ENCODE measurements around the gene KIF6.

Gene KIF6

DNA sequence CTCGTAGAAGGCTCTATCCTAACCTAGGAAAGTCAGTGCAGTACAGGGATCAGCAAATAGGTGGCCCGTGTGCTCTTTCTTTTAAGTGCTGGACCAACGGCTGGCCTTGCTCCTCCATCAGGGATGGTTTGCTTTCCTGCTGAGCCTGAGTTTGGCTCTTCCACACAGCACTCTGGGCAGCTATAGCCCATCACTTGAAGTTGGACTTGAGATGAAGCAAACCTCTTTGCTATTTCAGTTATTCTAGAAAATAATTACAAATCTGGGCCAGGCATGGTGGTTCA lies 335.8 kb downstream of the KIF6 start:
- Histone ChIP-seq H3K4me1 (ENCODE audit: insufficient read depth, low read length, severe bottlenecking) (no peaks in the 10 kb centered on the region), H3K9me2 (ENCODE audit: low read depth, low read length) (no peaks in the 10 kb centered on the region), H3K9me3 (ENCODE audit: low read length) (no peaks in the 10 kb centered on the region), H2AFZ (ENCODE audit: low read length) (no peak overlapping the region), H3K79me2 (ENCODE audit: insufficient read depth, low read length) (no peaks in the 10 kb centered on the region), H3K27ac (ENCODE audit: low read depth, low read length, poor library complexity, severe bottlenecking) (no peak overlapping the region), H3K4me2 (ENCODE audit: low read length) (no peak overlapping the region), H3K27me3 (ENCODE audit: insufficient read depth, low read length) (no peaks in the 10 kb centered on the region), H3K36me3 (ENCODE audit: insufficient read depth, low read length) (no peaks in the 10 kb centered on the region), H3K9ac (ENCODE audit: low read length) (no peak overlapping the region), H3K4me3 (ENCODE audit: low read depth, low read length, poor library complexity, severe bottlenecking) (no peak overlapping the region), H4K20me1 (ENCODE audit: insufficient read depth, low read length) (no peaks in the 10 kb centered on the region), H3F3A (ENCODE audit: insufficient read depth, low read length) (no peaks in the 10 kb centered on the region)
- TF ChIP-seq EZH2 (IDR thresholded peaks at IDR 0.05; ENCODE audit: borderline replicate concordance, low read length): no peak
- TF ChIP-seq, protein P1, sequence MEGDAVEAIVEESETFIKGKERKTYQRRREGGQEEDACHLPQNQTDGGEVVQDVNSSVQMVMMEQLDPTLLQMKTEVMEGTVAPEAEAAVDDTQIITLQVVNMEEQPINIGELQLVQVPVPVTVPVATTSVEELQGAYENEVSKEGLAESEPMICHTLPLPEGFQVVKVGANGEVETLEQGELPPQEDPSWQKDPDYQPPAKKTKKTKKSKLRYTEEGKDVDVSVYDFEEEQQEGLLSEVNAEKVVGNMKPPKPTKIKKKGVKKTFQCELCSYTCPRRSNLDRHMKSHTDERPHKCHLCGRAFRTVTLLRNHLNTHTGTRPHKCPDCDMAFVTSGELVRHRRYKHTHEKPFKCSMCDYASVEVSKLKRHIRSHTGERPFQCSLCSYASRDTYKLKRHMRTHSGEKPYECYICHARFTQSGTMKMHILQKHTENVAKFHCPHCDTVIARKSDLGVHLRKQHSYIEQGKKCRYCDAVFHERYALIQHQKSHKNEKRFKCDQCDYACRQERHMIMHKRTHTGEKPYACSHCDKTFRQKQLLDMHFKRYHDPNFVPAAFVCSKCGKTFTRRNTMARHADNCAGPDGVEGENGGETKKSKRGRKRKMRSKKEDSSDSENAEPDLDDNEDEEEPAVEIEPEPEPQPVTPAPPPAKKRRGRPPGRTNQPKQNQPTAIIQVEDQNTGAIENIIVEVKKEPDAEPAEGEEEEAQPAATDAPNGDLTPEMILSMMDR (IDR thresholded peaks at IDR 0.05; ENCODE audit: low read length): no peak

DNA sequence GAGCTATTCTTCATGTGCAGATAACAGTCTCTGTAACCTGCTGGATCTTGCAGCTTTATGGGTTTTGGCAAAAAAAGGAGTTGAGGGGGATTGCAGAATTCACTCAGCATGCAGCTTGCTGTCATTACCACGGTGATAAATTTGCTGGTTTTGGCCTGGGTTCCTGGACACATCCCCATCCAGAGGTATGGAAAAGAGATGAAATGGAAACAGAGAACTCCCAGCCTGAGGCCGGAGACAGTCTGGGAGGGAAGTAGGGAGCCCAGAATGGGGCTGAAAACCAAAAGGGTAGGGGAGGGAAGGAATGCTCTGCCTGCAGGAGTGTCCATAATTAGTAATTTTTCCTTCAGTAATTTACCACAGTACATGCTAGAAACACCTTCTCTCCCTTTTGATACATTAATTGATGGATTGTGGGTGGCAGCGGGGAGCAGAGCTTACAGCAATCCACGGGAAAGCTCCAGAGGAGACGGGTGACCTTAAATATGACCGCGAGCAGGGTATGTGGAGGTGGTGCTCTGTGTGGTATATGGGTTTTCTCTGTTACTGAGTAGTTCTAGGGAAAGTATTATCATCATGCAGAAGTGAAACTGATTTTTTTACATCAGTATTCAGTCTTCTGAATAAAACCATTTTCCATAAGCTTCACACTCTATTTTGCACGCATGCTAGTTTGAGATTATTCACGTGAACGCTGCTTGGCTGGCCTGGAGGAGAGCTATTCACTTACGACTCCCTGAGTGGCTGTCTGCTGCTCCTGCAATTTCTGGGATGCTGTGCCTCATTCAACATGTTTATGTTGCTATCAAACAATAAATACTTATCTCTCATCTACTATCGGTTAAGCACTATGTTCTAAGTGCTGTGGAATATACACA lies 336.4 kb downstream of the KIF6 start:
- no peak overlapping the region for H2AFZ ChIP-seq (ENCODE audit: low read length)
- no peaks in the 10 kb centered on the region for H4K20me1 ChIP-seq (ENCODE audit: insufficient read depth, low read length)
- no peak overlapping the region for H3K9ac ChIP-seq (ENCODE audit: low read length)
- TF ChIP-seq, protein P1 (IDR thresholded peaks at IDR 0.05; ENCODE audit: low read length): no peak
- TF ChIP-seq EZH2 (IDR thresholded peaks at IDR 0.05; ENCODE audit: borderline replicate concordance, low read length): no peak
- no peak overlapping the region for H3K27ac ChIP-seq (ENCODE audit: low read depth, low read length, poor library complexity, severe bottlenecking)
- H3K9me2 ChIP-seq (ENCODE audit: low read depth, low read length): no peaks in the 10 kb centered on the region
- no peaks in the 10 kb centered on the region for H3K4me1 ChIP-seq (ENCODE audit: insufficient read depth, low read length, severe bottlenecking)
- H3K9me3 ChIP-seq (ENCODE audit: low read length): no peaks in the 10 kb centered on the region
- H3K79me2 ChIP-seq (ENCODE audit: insufficient read depth, low read length): no peaks in the 10 kb centered on the region
- no peak overlapping the region for H3K4me3 ChIP-seq (ENCODE audit: low read depth, low read length, poor library complexity, severe bottlenecking)
- H3K27me3 ChIP-seq (ENCODE audit: insufficient read depth, low read length): no peaks in the 10 kb centered on the region
- no peaks in the 10 kb centered on the region for H3F3A ChIP-seq (ENCODE audit: insufficient read depth, low read length)
- H3K4me2 ChIP-seq (ENCODE audit: low read length): no peak overlapping the region
- no peaks in the 10 kb centered on the region for H3K36me3 ChIP-seq (ENCODE audit: insufficient read depth, low read length)

GRCh38 chr6:39387785-39388184 lies 337.4 kb downstream of the KIF6 start:
- no peaks in the 10 kb centered on the region for H3K36me3 ChIP-seq (ENCODE audit: insufficient read depth, low read length)
- H3K79me2 ChIP-seq (ENCODE audit: insufficient read depth, low read length): no peaks in the 10 kb centered on the region
- no peaks in the 10 kb centered on the region for H3K27me3 ChIP-seq (ENCODE audit: insufficient read depth, low read length)
- no peaks in the 10 kb centered on the region for H4K20me1 ChIP-seq (ENCODE audit: insufficient read depth, low read length)
- H2AFZ ChIP-seq (ENCODE audit: low read length): no peak overlapping the region
- no peaks in the 10 kb centered on the region for H3K9me3 ChIP-seq (ENCODE audit: low read length)
- no peak overlapping the region for H3K27ac ChIP-seq (ENCODE audit: low read depth, low read length, poor library complexity, severe bottlenecking)
- H3K4me2 ChIP-seq (ENCODE audit: low read length): no peak overlapping the region
- no peak overlapping the region for H3K4me3 ChIP-seq (ENCODE audit: low read depth, low read length, poor library complexity, severe bottlenecking)
- no peaks in the 10 kb centered on the region for H3F3A ChIP-seq (ENCODE audit: insufficient read depth, low read length)
- no peak for TF ChIP-seq EZH2 (IDR thresholded peaks at IDR 0.05; ENCODE audit: borderline replicate concordance, low read length)
- H3K9me2 ChIP-seq (ENCODE audit: low read depth, low read length): no peaks in the 10 kb centered on the region
- no peak overlapping the region for H3K9ac ChIP-seq (ENCODE audit: low read length)
- H3K4me1 ChIP-seq (ENCODE audit: insufficient read depth, low read length, severe bottlenecking): no peaks in the 10 kb centered on the region

GRCh38 chr6:39386487-39386886 lies 338.7 kb downstream of the KIF6 start:
- no peak overlapping the region for H2AFZ ChIP-seq (ENCODE audit: low read length)
- TF ChIP-seq, protein P1 (IDR thresholded peaks at IDR 0.05; ENCODE audit: low read length): no peak
- TF ChIP-seq EZH2 (IDR thresholded peaks at IDR 0.05; ENCODE audit: borderline replicate concordance, low read length): no peak
- no peaks in the 10 kb centered on the region for H3K9me2 ChIP-seq (ENCODE audit: low read depth, low read length)
- no peaks in the 10 kb centered on the region for H4K20me1 ChIP-seq (ENCODE audit: insufficient read depth, low read length)
- no peaks in the 10 kb centered on the region for H3F3A ChIP-seq (ENCODE audit: insufficient read depth, low read length)
- no peak overlapping the region for H3K4me3 ChIP-seq (ENCODE audit: low read depth, low read length, poor library complexity, severe bottlenecking)
- no peak overlapping the region for H3K27ac ChIP-seq (ENCODE audit: low read depth, low read length, poor library complexity, severe bottlenecking)
- H3K79me2 ChIP-seq (ENCODE audit: insufficient read depth, low read length): no peaks in the 10 kb centered on the region
- H3K4me1 ChIP-seq (ENCODE audit: insufficient read depth, low read length, severe bottlenecking): no peaks in the 10 kb centered on the region
- no peaks in the 10 kb centered on the region for H3K9me3 ChIP-seq (ENCODE audit: low read length)
- no peaks in the 10 kb centered on the region for H3K36me3 ChIP-seq (ENCODE audit: insufficient read depth, low read length)
- no peaks in the 10 kb centered on the region for H3K27me3 ChIP-seq (ENCODE audit: insufficient read depth, low read length)
- no peak overlapping the region for H3K4me2 ChIP-seq (ENCODE audit: low read length)
- H3K9ac ChIP-seq (ENCODE audit: low read length): no peak overlapping the region

Measured in OCI-LY1 (cell line).